HK-2 (cell line): ENCODE data around the gene TMEM52.

Experiments used
- DNase-seq: peaks from one replicate; pipeline ENCODE4 v3.0.0-alpha.2; 2018; ENCODE audit not compliant: unreplicated experiment

TMEM52 gene

DNA sequence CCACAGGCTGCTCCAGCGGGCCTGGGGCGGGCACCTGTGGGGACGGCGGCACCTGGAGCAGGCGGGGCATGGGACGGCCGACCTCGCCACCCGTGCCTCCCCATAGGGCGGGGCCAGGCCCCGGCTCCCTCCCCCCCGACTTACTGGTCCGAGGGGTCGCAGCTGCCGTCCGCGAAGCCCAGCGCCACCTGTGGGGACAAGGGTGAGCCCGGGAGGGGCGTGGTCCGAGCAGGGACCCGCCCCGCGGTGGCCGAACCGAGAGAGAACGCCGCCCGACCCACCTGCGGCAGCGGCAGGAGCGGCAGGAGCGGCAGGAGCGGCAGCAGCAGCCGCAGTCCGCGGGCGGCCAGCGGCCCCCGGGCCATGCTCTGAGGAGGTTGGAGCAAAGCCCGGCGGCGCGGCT lies at the start of gene TMEM52:
TSS of gene TMEM52 (minus strand) at position 379 of the 403 bp plus-strand sequence. CDS start at position 365, 14 bp downstream.
- DNase-seq: no peak

DNA sequence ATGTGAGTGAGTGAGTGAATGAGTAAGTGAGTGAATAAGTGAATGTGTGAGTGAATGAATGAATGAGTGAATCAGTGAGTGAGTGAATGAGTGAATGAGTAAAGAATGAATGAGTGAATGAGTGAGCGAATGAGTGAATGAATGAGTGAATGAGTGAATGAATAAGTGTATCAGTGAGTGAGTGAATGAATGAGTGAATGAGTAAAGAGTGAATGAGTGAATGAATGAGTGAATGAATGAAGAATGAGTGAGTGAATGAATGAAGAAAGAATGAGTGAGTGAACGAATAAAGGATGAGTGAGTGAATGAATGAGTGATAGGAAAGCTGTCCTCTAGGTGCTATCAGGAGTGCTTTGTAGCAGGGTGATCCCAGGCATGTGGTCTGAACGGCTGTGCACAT lies 48.8 kb upstream of the TMEM52 start:
- DNase-seq: no peak

GRCh38 chr1:1967151-1967550 lies 48.1 kb upstream of the TMEM52 start:
- no peak for DNase-seq

DNA sequence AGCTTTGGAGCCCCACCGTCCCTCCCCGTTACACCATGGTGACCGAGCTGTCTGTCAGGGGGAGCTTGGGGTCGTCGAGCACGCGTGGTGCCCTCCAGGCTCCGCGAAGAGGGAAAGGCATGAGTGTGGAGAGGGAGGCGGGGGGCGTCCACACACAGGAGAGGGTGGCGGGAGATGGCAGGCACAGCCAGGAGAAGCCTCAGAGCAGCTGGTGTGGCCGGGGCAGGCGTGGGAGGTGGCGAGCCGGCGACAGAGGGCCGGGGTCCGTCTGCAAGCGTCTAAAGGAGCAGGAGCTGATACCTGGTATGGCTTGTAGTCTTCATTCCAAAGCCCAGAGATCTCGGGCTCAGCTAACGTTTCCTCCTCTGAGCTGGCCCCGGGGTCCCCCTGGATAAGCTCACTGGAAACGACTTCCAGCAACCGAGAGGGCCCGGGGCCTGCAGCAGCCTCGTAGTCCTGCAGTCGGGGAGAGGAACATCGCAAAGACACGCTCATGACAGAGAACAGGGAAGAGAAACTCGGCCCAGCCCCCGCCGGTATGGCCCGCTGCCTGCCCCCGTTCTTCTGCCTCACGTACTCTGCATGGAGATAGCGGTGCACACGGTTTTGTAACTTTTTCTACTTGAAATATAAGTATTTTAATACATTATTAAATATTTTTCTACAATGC lies 47.1 kb upstream of the TMEM52 start:
- no peak for DNase-seq

DNA sequence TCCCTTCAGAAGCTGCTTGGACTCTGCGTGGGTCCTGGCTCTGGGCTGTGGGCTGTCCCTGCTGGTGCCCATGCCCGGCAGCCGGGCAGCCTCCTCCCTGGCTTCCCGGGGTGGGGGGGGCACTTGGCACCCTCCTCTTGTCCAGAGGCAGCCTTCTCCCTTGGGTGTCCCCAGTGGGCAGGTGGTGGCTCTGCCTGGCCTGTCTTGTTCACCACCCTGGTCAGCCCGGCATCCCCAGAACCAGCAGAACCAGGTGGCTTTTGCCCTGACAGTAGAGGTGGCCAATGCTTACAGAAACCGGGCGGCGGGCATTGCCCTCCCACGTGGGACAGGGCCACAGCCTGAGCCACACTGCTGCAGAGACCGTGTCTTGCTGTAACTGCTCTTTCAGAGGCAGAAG lies 46.5 kb upstream of the TMEM52 start:
- no peak for DNase-seq

DNA sequence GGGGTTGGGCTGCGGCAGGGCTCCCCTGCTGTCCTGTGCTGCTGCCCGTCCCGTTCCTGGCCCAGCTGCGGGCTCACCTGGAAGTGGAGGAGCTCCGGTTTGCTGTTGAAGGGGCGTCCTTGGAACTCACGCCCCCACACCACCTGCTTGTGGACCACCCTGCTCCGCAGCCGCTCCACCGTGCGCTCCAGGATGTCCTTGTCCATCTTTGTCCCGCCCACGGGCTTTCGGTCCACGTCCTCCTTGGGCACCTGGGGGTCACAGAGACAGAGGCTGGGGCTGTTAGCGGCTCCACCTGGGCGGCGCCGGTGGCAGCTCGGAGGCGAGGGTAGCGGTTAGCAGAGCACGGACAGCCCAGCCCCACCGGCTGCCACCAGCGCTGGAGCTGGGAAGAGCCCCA lies 45.7 kb upstream of the TMEM52 start:
- no peak for DNase-seq

DNA sequence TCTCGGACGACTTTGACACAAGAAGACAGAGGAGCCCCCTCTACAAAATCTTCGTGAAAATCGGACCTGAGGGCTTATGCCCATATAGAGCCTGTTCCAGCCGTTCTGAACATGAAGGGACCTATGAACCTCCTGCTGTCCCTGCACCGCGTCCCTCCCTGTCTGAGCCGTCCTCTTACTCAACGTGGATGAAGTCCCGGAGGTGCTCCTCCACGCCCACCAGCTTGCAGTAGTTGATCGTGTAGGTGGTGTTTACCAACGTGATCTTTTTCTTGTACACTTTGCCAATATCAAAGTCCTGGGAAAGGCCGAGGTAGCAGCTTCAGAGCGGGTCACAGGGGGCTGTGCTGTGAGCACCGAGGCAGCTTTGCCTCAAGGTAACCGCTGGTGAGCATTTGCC lies 44.5 kb upstream of the TMEM52 start:
- DNase-seq: no peak

GRCh38 chr1:1962752-1963151 lies 43.7 kb upstream of the TMEM52 start:
- no peak for DNase-seq

DNA sequence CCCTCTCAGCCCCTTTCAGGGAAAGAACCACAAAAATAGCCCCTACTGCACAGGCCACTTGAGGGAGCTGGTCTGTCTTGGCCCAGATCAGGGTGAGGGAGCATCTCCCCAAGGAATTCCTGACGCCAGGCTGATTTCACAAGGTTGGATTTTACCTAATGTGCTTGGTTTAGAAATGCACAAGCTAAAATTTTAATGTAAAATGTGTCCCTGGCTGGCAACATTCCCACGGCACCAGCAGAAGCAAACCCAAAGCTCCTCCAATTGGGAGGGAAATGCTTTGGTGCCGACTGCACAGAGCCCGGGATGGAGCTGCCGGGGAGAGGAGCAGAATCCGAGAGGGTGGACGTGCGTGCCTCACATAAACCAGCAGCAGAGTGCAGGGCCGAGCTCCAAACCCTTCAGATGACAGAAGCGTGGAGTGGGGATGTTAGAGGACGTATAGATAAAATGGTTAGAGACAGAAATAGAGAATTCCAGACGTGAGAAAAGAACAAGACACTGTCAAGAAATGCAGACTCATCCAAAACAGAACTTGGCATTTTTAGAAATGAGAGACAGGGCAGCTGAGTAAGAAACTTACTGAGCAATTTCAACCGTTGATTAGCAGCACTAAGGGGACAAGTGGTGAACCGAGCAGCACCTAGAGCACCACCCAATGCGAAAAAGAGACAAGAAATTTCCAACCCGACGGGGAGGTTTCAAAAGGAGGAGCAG lies 41.6 kb upstream of the TMEM52 start:
- no peak for DNase-seq

DNA sequence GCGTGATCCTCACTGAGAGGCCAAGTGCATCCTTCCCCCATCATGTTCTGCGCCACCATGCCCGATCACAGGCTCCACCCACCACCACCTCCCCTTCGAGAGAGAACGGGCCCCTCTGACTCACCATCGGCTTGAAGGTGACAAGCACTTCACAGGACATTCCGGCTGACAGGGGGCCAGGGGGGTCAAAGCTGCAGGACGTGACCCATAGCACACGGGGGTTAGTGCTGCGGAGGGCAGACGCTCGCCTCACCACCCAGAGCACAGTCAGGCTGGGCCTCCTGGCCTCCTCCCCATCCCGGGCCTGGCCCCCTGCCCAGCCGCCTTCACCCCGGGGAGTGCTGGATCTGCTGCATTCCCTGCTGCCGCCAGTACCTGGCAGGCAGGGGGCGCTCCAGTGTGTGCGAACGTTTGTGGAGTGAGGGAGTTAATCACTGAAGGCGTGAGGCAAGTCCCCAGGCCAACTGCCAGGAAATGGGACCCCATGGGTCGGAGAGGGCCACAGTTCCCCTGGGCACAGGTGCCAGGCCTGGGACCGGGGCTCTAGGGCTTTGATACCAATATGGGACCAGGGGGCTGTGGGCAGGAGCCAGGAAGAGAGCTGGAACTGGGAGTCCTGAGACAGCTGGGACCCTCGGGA lies 40.9 kb upstream of the TMEM52 start:
- peak; percentile 92 for DNase-seq

DNA sequence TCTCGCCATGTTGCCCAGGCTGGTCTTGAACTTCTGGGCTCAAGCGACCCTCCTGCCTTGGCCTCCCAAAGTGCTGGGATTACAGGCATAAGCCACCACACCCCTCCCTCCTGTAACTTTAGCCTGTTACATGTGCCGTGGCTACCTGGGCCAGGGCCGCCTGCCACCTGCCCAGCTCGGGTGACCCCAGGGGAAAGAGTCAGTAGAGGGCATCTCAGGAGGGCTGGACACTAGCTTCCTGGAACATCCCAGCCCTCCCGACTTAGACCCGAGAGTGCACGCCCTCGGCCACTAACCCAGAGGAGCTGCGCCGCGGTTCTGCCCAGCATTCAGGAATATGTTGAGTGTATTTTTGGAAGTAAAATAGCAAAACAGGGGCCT lies 40.4 kb upstream of the TMEM52 start:
- DNase-seq: no peak

- DNase-seq: no peak
Observed at GRCh38 chr1:1958071-1958541, 39.0 kb upstream of the TMEM52 start.

DNA sequence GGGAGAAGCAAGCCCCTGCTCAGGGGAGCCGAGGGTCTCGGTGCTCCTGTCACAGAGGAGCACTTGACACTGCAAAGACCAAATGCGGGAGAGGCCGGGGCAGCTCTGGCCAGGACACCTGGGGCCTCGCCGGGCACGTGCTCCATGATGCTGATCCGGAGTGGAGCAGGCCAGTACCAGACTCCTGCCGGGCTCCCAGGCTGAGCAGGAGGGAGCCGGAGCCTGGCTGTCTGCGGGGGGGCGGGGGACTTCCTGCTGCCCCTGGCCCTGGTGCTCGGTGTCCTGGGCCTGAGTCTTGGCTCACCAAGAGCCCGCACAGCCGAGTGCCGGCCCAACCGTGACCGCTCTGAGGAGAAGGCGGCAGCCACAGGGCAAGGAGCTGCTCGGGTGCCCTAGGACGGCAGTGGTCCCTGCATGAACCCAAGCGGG lies 38.5 kb upstream of the TMEM52 start:
- no peak for DNase-seq

DNA sequence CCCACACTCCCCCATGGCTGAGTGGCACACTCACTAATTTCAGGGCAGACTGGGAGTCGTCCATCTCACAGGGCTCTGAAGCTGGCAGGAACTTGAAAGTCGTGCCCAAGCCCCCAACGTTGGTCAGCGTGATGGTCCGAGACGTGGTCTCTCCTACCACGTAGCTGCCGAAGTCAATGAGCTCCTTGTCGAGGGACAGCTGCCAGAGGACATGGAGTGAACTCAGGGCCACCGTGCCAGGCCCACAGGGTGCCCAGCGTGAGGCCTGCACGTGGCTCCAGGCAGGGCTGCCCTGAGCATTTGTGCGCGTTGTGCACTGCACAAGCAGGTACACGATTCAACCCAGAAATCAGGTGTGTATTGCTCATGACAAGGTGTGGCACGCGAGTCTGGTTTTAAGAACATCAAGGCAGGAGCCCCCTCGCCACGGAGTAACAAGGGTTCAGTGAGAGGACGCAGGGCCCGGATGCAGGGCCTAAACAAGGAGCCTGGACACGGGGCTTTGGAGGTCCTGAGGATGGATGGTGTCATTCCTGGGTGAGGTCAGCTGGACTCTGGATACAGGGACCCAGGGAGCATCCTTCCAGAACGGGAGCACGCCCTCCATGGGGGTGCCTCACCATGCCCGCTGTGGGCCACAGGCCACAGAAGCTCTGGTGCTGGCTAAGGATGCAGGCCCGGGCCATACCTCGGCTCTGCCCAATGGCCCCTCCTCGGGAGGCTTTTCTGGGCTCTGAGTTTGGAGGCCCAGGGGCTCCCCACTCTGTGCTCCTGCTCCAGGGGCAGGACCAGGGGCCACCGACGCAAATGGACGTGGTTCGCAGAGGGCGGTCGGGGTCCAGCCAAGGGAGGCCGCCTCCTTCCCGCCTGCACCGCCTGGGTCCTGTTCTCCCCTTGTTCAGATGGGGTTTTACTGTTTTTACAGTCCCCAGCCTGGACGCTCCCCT lies 37.8 kb upstream of the TMEM52 start:
- no peak for DNase-seq

DNA sequence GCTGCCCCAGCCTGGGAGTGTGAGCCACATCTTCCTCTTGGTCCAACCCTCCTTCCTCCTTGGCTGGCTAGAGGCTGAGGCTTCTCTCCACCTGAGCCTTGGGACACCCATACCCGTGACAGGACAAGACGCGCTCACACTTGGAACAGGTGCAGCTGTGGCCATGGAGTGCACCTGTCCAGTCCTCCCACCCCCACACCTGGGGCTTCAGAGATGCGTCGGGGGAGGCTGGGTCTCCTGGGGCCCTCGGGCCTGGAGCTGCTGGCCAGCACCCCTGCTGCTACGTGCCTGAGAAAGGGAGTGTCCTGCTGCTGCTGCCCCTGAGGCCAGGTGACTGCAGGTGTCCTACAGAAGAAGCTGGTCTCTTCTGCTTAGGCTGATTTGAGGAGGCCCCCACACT lies 37.0 kb upstream of the TMEM52 start:
- no peak for DNase-seq

DNA sequence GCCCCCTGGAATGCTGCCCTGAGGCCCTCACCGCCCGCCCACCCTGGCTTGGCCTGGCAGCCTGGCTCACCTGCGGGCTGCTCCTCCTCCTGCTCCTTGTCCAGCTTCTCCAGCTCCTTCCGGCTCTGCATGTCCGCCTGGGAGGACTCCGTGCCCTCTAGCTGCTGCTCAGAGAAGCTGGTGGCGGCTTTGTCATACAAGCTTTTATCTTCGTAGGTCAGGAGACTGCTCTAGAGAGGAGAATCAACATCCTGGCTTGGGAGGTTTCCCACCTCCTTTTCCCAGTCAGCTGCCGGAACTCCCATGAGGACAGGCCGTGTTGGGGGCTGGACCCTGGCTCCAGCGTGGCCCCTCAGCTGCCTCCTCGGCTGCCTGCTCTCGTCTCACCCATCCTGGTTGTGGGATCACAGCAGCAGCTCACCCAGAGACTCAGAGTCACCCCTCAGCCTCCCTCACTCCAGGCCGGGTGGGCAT lies 36.6 kb upstream of the TMEM52 start:
- DNase-seq: no peak

GRCh38 chr1:1954831-1955441 lies 35.9 kb upstream of the TMEM52 start:
- no peak for DNase-seq

DNA sequence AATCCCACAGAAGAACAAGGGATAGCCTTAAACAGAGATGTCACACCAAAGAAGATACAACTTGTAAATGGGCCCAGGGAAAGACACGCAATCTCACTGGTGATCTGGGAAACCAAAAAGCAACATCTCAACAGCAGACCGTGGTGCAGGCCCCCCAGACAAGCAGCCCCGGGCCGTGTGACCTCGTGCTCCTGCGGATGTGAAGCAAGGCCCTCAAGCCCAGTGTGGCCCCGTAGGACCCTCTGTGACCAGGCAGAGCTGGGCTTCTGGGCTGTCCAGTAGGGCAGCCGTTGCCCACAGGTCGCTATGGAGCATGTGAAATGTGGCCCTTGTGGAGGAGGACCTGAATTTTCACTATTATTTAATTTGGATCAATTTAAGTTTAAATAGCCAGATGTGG lies 34.9 kb upstream of the TMEM52 start:
- no peak for DNase-seq

- no peak for DNase-seq
Observed at GRCh38 chr1:1950940-1951339, 31.9 kb upstream of the TMEM52 start.

GRCh38 chr1:1948783-1949182 lies 29.7 kb upstream of the TMEM52 start:
- DNase-seq: no peak

DNA sequence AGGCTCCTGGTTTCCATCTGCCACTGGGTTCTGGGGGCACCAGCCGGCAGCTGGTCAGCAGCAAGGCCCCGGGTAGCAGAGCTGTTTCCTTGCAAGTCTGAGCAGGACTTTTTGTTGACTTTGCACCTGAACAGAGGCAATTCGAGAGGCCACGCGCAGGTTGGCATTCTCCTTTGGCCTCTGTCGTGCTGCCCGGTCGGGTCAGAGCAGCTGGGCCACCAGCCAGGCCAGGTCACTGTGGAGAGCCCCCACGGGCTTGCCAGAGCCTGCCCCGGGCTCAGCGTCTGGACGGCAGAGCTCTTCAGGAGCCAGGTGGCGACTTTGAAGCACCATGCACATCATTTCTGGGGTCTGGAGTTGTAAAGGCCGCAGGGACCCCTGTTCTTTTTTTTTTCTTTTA lies 28.4 kb upstream of the TMEM52 start:
- DNase-seq: no peak
